NCI-H146 (cell line): ENCODE data around the gene MRNIP.
"Not testable (repeated sequence)": the region's sequence is repeated elsewhere in the genome, so short reads cannot be mapped to it uniquely, and the experiment has no call there.

Source experiments
- DNase-seq: peaks from one replicate; lab custom pipeline; 2025; lab: John Stamatoyannopoulos, UW

MRNIP gene

GRCh38 chr5:179839328-179840256 is 19.0 kb downstream of the MRNIP start:
- DNase-seq, result no peak

GRCh38 chr5:179837076-179838011 is 21.3 kb downstream of the MRNIP start:
- DNase-seq, result no peak

DNA sequence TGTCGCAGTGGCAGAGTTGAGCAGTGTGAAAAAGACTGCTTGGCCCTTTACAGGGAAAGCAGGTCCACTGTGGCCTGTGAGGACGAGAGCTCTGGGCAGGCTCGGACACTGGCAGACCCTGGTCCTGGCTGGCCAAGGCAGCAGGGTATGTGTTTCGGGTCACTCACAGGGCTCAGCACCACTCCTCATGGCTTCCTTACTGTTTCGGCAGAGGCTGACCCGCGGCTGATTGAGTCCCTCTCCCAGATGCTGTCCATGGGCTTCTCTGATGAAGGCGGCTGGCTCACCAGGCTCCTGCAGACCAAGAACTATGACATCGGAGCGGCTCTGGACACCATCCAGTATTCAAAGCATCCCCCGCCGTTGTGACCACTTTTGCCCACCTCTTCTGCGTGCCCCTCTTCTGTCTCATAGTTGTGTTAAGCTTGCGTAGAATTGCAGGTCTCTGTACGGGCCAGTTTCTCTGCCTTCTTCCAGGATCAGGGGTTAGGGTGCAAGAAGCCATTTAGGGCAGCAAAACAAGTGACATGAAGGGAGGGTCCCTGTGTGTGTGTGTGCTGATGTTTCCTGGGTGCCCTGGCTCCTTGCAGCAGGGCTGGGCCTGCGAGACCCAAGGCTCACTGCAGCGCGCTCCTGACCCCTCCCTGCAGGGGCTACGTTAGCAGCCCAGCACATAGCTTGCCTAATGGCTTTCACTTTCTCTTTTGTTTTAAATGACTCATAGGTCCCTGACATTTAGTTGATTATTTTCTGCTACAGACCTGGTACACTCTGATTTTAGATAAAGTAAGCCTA is 22.2 kb downstream of the MRNIP start:
- no peak for DNase-seq

DNA sequence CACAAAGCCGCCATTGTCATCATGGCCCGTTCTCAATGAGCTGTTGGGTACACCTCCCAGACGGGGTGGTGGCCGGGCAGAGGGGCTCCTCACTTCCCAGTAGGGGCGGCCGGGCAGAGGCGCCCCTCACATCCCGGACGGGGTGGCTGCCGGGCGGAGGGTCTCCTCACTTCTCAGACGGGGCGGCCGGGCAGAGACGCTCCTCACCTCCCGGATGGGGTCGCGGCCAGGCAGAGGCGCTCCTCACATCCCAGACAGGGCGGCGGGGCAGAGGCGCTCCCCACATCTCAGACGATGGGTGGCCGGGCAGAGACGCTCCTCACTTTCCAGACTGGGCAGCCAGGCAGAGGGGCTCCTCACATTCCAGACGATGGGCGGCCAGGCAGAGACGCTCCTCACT is 23.7 kb downstream of the MRNIP start:
- not testable (repeated sequence) for DNase-seq

DNA sequence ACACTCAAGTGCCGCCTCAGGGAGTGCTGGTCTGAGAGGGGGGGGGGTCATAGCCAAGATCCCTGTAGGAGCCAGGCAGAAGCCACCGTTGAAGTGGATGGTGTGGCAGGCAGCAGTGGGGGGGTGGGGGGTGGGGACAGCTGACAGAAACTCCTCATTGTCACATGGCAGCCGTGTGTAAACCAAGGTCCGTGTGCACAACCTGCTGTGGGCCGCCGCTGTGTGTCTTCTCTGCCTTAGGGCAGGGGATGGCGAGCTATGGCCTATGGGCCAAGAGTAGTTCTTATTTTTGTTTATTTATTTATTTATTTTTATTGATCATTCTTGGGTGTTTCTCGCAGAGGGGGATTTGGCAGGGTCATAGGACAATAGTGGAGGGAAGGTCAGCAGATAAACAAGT is 24.5 kb downstream of the MRNIP start:
- DNase-seq, result no peak

DNA sequence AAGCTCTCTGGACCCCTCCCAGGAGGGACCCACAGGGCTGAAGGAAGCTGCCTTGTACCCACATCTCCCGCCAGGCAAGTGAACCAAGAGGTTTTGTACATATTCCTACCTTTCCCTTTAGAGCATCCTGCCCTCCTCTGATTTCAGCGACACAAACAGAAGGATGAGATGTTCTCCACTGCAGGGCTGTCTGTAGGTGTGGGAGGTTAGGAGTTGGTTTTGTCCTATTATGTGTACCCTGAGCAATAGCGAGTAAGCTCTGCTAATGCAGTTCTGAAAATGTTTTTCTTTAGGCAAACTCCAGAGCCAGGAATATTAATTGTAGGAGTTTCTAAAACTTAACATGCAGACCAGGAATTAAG is 24.9 kb downstream of the MRNIP start:
- no peak for DNase-seq

GRCh38 chr5:179833056-179833708 is 25.4 kb downstream of the MRNIP start:
- no peak for DNase-seq

DNA sequence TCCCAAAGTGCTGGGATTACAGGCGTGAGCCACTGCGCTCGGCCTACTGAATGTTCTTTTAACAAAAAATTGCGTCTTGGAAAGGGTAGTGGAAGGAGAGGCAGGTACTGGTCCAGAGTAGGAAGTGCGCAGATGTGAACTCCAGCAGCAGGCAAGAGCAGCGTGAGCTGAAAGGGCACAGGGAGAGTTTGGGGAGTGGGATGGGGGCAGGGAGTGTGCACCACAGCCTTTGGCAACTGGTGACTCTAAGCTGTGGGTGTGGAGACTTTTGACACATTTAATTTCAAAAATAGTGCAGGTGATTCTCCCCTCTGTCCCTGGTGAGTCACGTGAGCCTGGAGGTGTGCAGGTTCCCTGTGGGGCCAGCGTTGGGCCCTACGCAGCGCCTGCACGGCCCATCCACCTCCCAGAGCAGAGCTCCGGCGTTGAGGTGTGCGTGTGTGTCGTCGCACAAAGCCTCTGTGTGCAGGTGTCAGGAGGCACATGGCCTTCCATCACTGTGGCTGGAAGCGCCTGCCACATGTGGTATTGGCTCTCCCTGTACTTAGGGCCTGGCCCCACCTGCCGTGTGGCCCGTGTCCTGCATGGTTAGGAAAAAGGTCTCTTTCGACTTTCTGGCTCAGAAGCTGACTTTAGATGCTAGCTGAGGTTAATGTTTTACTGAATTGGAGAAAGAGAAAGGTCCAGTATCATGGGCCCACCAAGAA is 26.4 kb downstream of the MRNIP start:
- DNase-seq, result no peak

- DNase-seq, result no peak
Observed at GRCh38 chr5:179830818-179831468, 27.7 kb downstream of the MRNIP start.

DNA sequence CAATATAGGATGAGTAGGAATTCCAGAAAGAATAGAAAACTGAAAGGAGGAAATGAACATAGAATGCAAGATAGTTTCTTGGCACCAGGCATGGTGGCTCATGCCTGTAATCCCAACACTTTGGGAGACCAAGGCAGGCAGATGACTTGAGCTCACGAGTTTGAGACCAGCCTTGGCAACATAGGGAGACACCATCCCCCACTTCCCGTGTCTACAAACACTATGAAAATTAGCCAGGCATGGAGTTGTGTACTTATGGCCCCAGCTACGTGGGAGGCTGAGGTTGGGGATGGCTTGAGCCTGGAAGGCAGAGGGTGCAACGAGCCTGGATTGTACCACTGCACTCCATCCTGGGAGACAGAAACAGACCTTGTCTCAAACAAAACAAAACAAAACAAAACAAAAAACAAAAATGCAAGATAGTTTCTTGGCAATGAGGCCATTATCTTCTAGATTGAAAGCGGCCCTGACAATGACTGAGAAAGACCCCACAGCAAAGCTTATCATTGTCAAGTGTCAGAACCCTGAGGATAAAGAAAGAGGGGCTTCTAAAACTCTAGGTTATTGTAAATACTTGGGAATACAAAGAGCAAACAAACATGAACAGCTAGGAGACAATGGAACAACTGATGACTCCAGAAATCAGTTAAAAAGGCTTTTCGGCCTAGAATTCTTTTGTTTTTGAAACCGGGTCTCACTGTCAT is 28.7 kb downstream of the MRNIP start:
- DNase-seq, result no peak

- DNase-seq, result no peak
Observed at GRCh38 chr5:179828756-179829421, 29.7 kb downstream of the MRNIP start.

- DNase-seq, result no peak
Observed at GRCh38 chr5:179827680-179828079, 30.9 kb downstream of the MRNIP start.

DNA sequence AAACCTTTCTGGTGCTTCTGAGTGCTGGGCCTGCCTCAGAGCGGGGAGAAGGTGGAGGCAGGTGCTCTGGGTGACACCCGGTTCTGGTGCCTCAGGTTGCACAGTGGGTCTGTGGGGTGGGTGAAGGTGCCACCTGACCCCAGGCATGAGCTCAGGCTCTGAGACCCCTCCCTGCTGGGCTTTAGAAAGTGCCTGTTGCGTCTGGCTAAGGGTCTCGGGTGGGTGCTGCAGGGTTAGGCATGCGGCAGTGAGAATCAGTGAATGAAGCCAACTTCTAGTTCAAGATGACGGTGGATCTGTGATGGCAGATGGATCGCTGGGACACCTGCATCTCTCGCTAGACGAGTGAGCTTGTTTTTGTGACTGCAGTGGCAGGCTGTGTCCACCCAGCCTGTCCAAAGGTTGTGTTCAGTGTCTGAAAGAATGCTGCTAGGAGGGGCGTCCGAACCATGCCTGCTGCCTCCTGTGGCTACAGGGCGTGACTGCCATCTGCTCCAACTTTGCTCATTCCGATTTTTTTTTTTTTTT is 32.9 kb downstream of the MRNIP start:
- no peak for DNase-seq

GRCh38 chr5:179824745-179825112 is 33.9 kb downstream of the MRNIP start:
- no peak for DNase-seq

DNA sequence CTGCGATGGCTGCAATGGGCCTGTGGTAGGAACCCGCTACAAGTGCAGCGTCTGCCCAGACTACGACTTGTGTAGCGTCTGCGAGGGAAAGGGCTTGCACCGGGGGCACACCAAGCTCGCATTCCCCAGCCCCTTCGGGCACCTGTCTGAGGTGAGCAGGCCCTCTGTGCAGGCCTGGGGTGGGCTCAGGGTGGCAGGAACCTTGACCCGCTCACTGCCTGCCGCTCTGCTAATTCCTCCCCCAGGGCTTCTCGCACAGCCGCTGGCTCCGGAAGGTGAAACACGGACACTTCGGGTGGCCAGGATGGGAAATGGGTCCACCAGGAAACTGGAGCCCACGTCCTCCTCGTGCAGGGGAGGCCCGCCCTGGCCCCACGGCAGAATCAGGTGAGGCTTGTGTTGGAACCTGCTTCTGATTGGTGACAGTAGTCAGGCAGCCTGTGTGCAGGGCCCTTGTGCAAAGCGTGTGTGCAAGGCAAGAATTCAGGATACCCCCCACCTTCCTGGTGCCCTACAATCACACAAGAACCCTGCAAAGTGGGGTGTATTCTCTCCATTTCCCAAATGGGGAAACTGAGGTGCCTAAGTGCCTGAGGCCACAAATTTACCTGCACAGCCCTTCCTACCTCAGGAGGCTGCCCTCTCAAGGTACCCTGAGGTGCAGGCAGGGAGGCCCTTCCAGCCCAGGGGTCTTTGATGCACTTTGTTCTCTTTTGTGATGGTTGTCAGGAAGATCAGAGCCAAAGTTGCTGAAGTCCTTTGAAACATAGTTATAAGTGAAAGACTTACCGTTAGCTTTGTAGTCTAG is 34.5 kb downstream of the MRNIP start:
- DNase-seq, result no peak

DNA sequence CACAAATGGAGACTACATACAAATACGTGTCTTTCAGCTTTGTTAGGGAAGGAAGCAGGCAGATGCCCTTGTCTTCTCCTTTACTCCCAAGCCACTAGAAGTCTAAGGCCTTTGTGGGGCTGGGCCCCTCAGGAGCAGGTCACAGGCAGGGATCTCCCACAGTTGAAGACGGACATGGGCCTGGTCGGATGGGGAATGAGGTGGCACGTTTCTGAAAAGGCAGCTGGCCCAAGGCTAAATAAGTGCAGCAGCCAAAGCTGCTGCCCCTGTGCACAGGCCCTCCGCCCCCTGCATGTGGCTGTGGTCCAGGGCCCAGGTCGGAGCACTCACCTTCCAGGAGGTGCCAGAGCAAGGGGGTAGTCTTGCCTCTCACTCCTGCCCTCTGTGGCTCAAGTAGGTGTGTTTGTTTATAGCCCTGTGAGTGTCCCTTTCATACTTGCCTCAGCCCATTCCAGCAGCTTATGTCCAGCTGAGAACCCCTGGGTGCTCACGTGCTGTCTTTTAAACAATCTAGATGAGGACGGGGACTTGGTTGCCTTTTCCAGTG is 36.1 kb downstream of the MRNIP start:
- DNase-seq, result no peak

GRCh38 chr5:179822059-179822432 is 36.6 kb downstream of the MRNIP start:
- DNase-seq, result no peak
